ENCODE data around the gene ANAPC13.

Gene ANAPC13

GRCh38 chr3:134487406-134487805 is 1.6 kb upstream of the ANAPC13 start:
- no peaks in the 10 kb centered on the region for H3K27me3 ChIP-seq (replicated peaks; ENCODE audit: control insufficient read depth, insufficient read depth, low read length)
- peaks cover 3% of the 10 kb centered on the region for H3K36me3 ChIP-seq (ENCODE audit: control insufficient read depth, insufficient read depth, low read length)
- DNase-seq (ENCODE audit: extremely low read depth, insufficient read length): peak; percentile 60
- no peak for TF ChIP-seq CTCF (IDR thresholded peaks at IDR 0.05; ENCODE audit: insufficient read depth, low read length, poor library complexity, severe bottlenecking)
- peak overlapping the region; percentile 93 for H3K4me3 ChIP-seq (replicated peaks; ENCODE audit: low read depth, low read length)

- no peak for TF ChIP-seq CTCF (IDR thresholded peaks at IDR 0.05; ENCODE audit: insufficient read depth, low read length, poor library complexity, severe bottlenecking)
- peak overlapping the region; percentile 93 for H3K4me3 ChIP-seq (replicated peaks; ENCODE audit: low read depth, low read length)
- H3K27me3 ChIP-seq (replicated peaks; ENCODE audit: control insufficient read depth, insufficient read depth, low read length): no peaks in the 10 kb centered on the region
- peaks cover 3% of the 10 kb centered on the region for H3K36me3 ChIP-seq (ENCODE audit: control insufficient read depth, insufficient read depth, low read length)
- no peak for DNase-seq (ENCODE audit: extremely low read depth, insufficient read length)
Measured at GRCh38 chr3:134486577-134487041, 824 bp upstream of the ANAPC13 start.

GRCh38 chr3:134485075-134485717 is 589 bp downstream of the ANAPC13 start:
- no peak for DNase-seq (ENCODE audit: extremely low read depth, insufficient read length)
- no peak for TF ChIP-seq CTCF (IDR thresholded peaks at IDR 0.05; ENCODE audit: insufficient read depth, low read length, poor library complexity, severe bottlenecking)
- H3K4me3 ChIP-seq (replicated peaks; ENCODE audit: low read depth, low read length): peak overlapping the region; percentile 93
- H3K27me3 ChIP-seq (replicated peaks; ENCODE audit: control insufficient read depth, insufficient read depth, low read length): no peaks in the 10 kb centered on the region
- H3K36me3 ChIP-seq (ENCODE audit: control insufficient read depth, insufficient read depth, low read length): peaks cover 10% of the 10 kb centered on the region

- DNase-seq (ENCODE audit: extremely low read depth, insufficient read length): no peak
- no peak for TF ChIP-seq CTCF (IDR thresholded peaks at IDR 0.05; ENCODE audit: insufficient read depth, low read length, poor library complexity, severe bottlenecking)
- Histone ChIP-seq H3K36me3 (ENCODE audit: control insufficient read depth, insufficient read depth, low read length) (peaks cover 12% of the 10 kb centered on the region), H3K4me3 (replicated peaks; ENCODE audit: low read depth, low read length) (no peak overlapping the region), H3K27me3 (replicated peaks; ENCODE audit: control insufficient read depth, insufficient read depth, low read length) (no peaks in the 10 kb centered on the region)
Measured at GRCh38 chr3:134483195-134483900, 2.4 kb downstream of the ANAPC13 start.

- TF ChIP-seq CTCF (IDR thresholded peaks at IDR 0.05; ENCODE audit: insufficient read depth, low read length, poor library complexity, severe bottlenecking): no peak
- H3K36me3 ChIP-seq (ENCODE audit: control insufficient read depth, insufficient read depth, low read length): peaks cover 12% of the 10 kb centered on the region
- H3K27me3 ChIP-seq (replicated peaks; ENCODE audit: control insufficient read depth, insufficient read depth, low read length): no peaks in the 10 kb centered on the region
- DNase-seq (ENCODE audit: extremely low read depth, insufficient read length): no peak
- no peak overlapping the region for H3K4me3 ChIP-seq (replicated peaks; ENCODE audit: low read depth, low read length)
Measured at GRCh38 chr3:134482622-134483021, 3.2 kb downstream of the ANAPC13 start.
